GM12878 (cell line): ENCODE results near the gene ADAMTS13. TPM values are rescaled to one million over a fixed set of nuclear protein-coding genes. Genes with fewer than 3 reads are reported as not detected.

Source experiments
- ATAC-seq: fragments of 200-7000 bp; cut with Tn5 transposase; 3 replicates; pipeline ENCODE4 v1.9.1; 2020; ENCODE audit warnings: mild to moderate bottlenecking, moderate library complexity
- BruUV-seq: library from RNA; stranded (reverse); fragments of 400-500 nt; replicated peaks from 2 replicates; lab custom pipeline; 2021; lab: Mats Ljungman, UMichigan
- CTCF ChIA-PET: fragments of 300-600 bp; sonication (Branson Sonifier 250); formaldehyde crosslinking; extraction: SDS; loops from one replicate; lab custom pipeline; 2021; ENCODE audit warnings: inconsistent platforms; lab: Yijun Ruan, JAX
- POLR2A ChIA-PET: fragments of 350-600 bp; formaldehyde crosslinking; extraction: SDS; loops from one replicate; lab custom pipeline; 2021; ENCODE audit warnings: inconsistent platforms; lab: Charles Lee
- RAD21 ChIA-PET: fragments of 300-600 bp; sonication (Branson Sonifier 250); formaldehyde crosslinking; loops from one replicate; lab custom pipeline; 2023; ENCODE audit warnings: antibody characterized with exemption; ENCODE audit not compliant: unreplicated experiment; lab: Charles Lee
- SMC1A ChIA-PET: fragments of 300-600 bp; sonication (Branson Sonifier 250); formaldehyde crosslinking; loops from one replicate; lab custom pipeline; 2023; ENCODE audit not compliant: unreplicated experiment, uncharacterized antibody; lab: Charles Lee
- DNase-seq: peaks from one replicate; pipeline ENCODE4 v3.0.0-alpha.2; 2011; ENCODE audit warnings: low read depth, low spot score
- FAIRE-seq: peaks from 3 replicates; lab custom pipeline; 2011; peaks lifted over from hg19 to GRCh38; lab: Jason Lieb, UNC
- H2AFZ ChIP-seq: 2 replicates; pipeline ENCODE4 v1.6.0; 2011; ENCODE audit warnings: low read depth, low read length, control low read depth; ENCODE audit not compliant: control insufficient read depth
- H3K27ac ChIP-seq: 2 replicates; pipeline ENCODE4 v1.5.1; 2011; ENCODE audit warnings: control low read depth; ENCODE audit not compliant: control insufficient read depth, insufficient read depth
- H3K27me3 ChIP-seq, 2 experiments: replicated peaks in 1 of 2; 2 replicates each; pipeline versions ENCODE4 v1.6.0 to v1.6.1; 2011; ENCODE audit warnings: low read length in 1 of 2; ENCODE audit not compliant: control insufficient read depth in 2 of 2, insufficient read depth in 2 of 2
- H3K36me3 ChIP-seq, 2 experiments: 2 replicates each; pipeline ENCODE4 v1.5.1; 2011; ENCODE audit warnings: low read length in 1 of 2; ENCODE audit not compliant: control insufficient read depth in 2 of 2, insufficient read depth in 2 of 2
- H3K4me1 ChIP-seq: 2 replicates; pipeline ENCODE4 v1.6.1; 2011; ENCODE audit warnings: mild to moderate bottlenecking, low read length, moderate library complexity, mixed read lengths; ENCODE audit not compliant: control insufficient read depth, insufficient read depth
- H3K4me2 ChIP-seq: 2 replicates; pipeline ENCODE4 v1.6.0; 2011; ENCODE audit warnings: control low read depth; ENCODE audit not compliant: control insufficient read depth, insufficient read depth
- H3K4me3 ChIP-seq: fragments of 200-600 bp; sonication (generic); 2 replicates; pipeline ENCODE4 v1.5.1; 2016
- H3K79me2 ChIP-seq: 2 replicates; pipeline ENCODE4 v1.6.0; 2011; ENCODE audit warnings: low read length; ENCODE audit not compliant: control insufficient read depth, insufficient read depth
- H3K9ac ChIP-seq: 2 replicates; pipeline ENCODE4 v1.8.0; 2011; ENCODE audit warnings: low read length, control low read depth, mixed read lengths; ENCODE audit not compliant: control insufficient read depth, insufficient read depth
- H3K9me3 ChIP-seq: replicated peaks from 3 replicates; pipeline ENCODE4 v1.5.1; 2011; ENCODE audit warnings: mild to moderate bottlenecking, low read length; ENCODE audit not compliant: control insufficient read depth, insufficient read depth
- H4K20me1 ChIP-seq: 2 replicates; pipeline ENCODE4 v1.6.0; 2011; ENCODE audit not compliant: control insufficient read depth, insufficient read depth
- BCL3 ChIP-seq: IDR thresholded peaks from 2 replicates; pipeline ENCODE4 v1.6.1; 2011; ENCODE audit warnings: borderline replicate concordance, low read depth, mild to moderate bottlenecking, moderate library complexity, low read length; ENCODE audit not compliant: insufficient read depth, poor library complexity, severe bottlenecking
- BCLAF1 ChIP-seq: fragments of 450-650 bp; IDR thresholded peaks from 2 replicates; pipeline ENCODE4 v1.6.1; 2017; ENCODE audit warnings: antibody characterized with exemption, mild to moderate bottlenecking, moderate library complexity
- CBX5 ChIP-seq: sonication (generic); IDR thresholded peaks from 2 replicates; pipeline ENCODE4 v1.6.1; 2016; ENCODE audit warnings: low read depth, moderate library complexity, mild to moderate bottlenecking, inconsistent platforms
- EGR1 ChIP-seq, 2 experiments: IDR thresholded peaks; 1 replicate in 1 of 2; 2 replicates in 1 of 2; pipeline ENCODE4 v1.6.1; 2011 to 2012; ENCODE audit warnings: low read depth in 2 of 2, low read length in 2 of 2, borderline replicate concordance in 1 of 2, mild to moderate bottlenecking in 1 of 2, moderate library complexity in 1 of 2
- MEF2B ChIP-seq: fragments of 450-650 bp; IDR thresholded peaks from 2 replicates; pipeline ENCODE4 v1.6.1; 2018; ENCODE audit warnings: mild to moderate bottlenecking, moderate library complexity; ENCODE audit not compliant: partially characterized antibody, poor library complexity, severe bottlenecking
- NFYA ChIP-seq: IDR thresholded peaks from 2 replicates; pipeline ENCODE4 v1.6.1; 2011; ENCODE audit warnings: low read depth, mild to moderate bottlenecking, low read length, improper control_type of control experiment, borderline replicate concordance
- RAD51 ChIP-seq: fragments of 450-650 bp; IDR thresholded peaks from 2 replicates; pipeline ENCODE4 v1.6.1; 2016; ENCODE audit warnings: moderate library complexity, mild to moderate bottlenecking, inconsistent platforms
- RELA ChIP-seq: fragments of 450-650 bp; IDR thresholded peaks from 2 replicates; pipeline ENCODE4 v1.8.0; 2014; ENCODE audit warnings: borderline replicate concordance; ENCODE audit not compliant: partially characterized antibody
- SPI1 ChIP-seq: IDR thresholded peaks from 2 replicates; pipeline ENCODE4 v1.6.1; 2011; ENCODE audit warnings: low read depth, mild to moderate bottlenecking, low read length, moderate library complexity, borderline replicate concordance; ENCODE audit not compliant: insufficient read depth
- SUZ12 ChIP-seq: fragments of 200-600 bp; sonication (generic); IDR thresholded peaks from one replicate; pipeline ENCODE4 v1.6.1; 2018; ENCODE audit warnings: antibody characterized with exemption, mild to moderate bottlenecking; ENCODE audit not compliant: unreplicated experiment
- USF1 ChIP-seq: IDR thresholded peaks from 2 replicates; pipeline ENCODE4 v1.6.1; 2011; ENCODE audit warnings: borderline replicate concordance, low read depth, mild to moderate bottlenecking, moderate library complexity, mixed read lengths, low read length; ENCODE audit not compliant: insufficient read depth; ENCODE audit errors: extremely low read length
- ZBTB4 ChIP-seq: fragments of 450-650 bp; formaldehyde crosslinking; IDR thresholded peaks from 2 replicates; pipeline ENCODE4 v1.4.0; 2022; ENCODE audit warnings: mild to moderate bottlenecking, moderate library complexity
- WGBS: methylation state at CpG from one replicate; pipeline ENCODE4 v1.1.6; 2016; ENCODE audit warnings: low lambda C conversion rate; ENCODE audit not compliant: insufficient replicate concordance, insufficient coverage; ENCODE audit errors: missing lambda C conversion rate; 5-methylcytosine and 5-hydroxymethylcytosine counted together
- in situ Hi-C: fragments of 300-500 bp; cut with MboI; formaldehyde crosslinking; loops from 9 replicates; pipeline ENCODE4 v1.14.3; 2018; ENCODE audit warnings: mixed read lengths
- intact Hi-C: fragments of 100-400 bp; cut with micrococcal nuclease; formaldehyde crosslinking; loops from one replicate; pipeline ENCODE4 v1.14.2; 2022; ENCODE audit not compliant: unreplicated experiment
- polyA plus RNA-seq, 11 experiments: library from polyadenylated mRNA; depleted of rRNA in 4 of 11; unstranded in 6 of 11; stranded (reverse) in 5 of 11; fragments of >200 nt; fragmentation: Nextera tagmentation in 4 of 11; fragmentation: Illumina TruSeq in 1 of 11; extraction: Ambion mirVana in 4 of 11; extraction: Trizol in 1 of 11; gene quantifications; 1 replicate in 1 of 11; 2 replicates in 10 of 11; pipeline versions ENCODE4 v1.2.1 to v1.2.3, GENCODE V29; 2011 to 2016; ENCODE audit warnings: inconsistent platforms in 2 of 11, missing spikeins in 2 of 11, low read depth in 1 of 11
- total RNA-seq, 4 experiments: library from RNA; depleted of rRNA in 3 of 4; stranded (reverse); fragments of >200 nt in 3 of 4; fragmentation: Illumina TruSeq in 1 of 4; extraction: Trizol in 1 of 4; gene quantifications; 2 replicates each; pipeline versions ENCODE4 v1.2.1 to v1.2.3, GENCODE V29; 2013 to 2021

The ADAMTS13 gene
- total and polyA plus RNA-seq, 10 of the 15 experiments (the other 5 are each of a cell fraction or from before 2014, with no cell fraction given), result 0.08 to 2.4 (median 0.28) TPM

GRCh38 chr9:133493428-133493827 is 71.3 kb downstream of the ADAMTS13 start:
- ATAC-seq (no peak), FAIRE-seq (no peak), DNase-seq (no peak)
- in situ Hi-C loops, result no loop called here
- H3K27me3 ChIP-seq, result no peaks in the 10 kb centered on the region; a peak in 2 of 4 replicates
- intact Hi-C loops, result no loop called here
- H3K79me2 ChIP-seq, result no peaks in the 10 kb centered on the region
- POLR2A ChIA-PET, result interaction anchor here (0.5 to 0.6 kb wide), 2 partner anchors 34 to 78 kb away, joined by 3 read pairs; partner anchors contain the start of gene CACFD1
- no peak overlapping the region for H3K9ac ChIP-seq
- 31% methylated on average over 11 of the region's 11 CpGs for WGBS
- H3K27ac ChIP-seq, result no peak overlapping the region
- no TSS peak for BruUV-seq
- no peaks in the 10 kb centered on the region for H3K36me3 ChIP-seq
- H4K20me1 ChIP-seq, result no peaks in the 10 kb centered on the region
- RAD21 ChIA-PET, result no interaction called here
- no peak overlapping the region for H2AFZ ChIP-seq
- H3K9me3 ChIP-seq, result no peaks in the 10 kb centered on the region
- no peaks in the 10 kb centered on the region for H3K4me1 ChIP-seq
- no peak overlapping the region for H3K4me3 ChIP-seq
- no peak overlapping the region for H3K4me2 ChIP-seq
- CTCF ChIA-PET, result no interaction called here
- SMC1A ChIA-PET, result interaction anchor here (0.6 kb wide), 1 partner anchor 482 kb away, joined by 3 read pairs; no protein-coding TSS in a partner anchor
- TF ChIP-seq NFYA, result no peak
- TF ChIP-seq USF1, result no peak
- TF ChIP-seq SUZ12, result no peak
- no peak for TF ChIP-seq BCL3
- no peak for TF ChIP-seq CBX5
- TF ChIP-seq BCLAF1, result no peak
- no peak for TF ChIP-seq SPI1
- no peak for TF ChIP-seq MEF2B
- no peak for TF ChIP-seq RELA
- no peak for TF ChIP-seq EGR1 (IDR thresholded peaks at IDR 0.05; ENCODE audit: borderline replicate concordance in 1 of 2, low read depth in 2 of 2, low read length in 2 of 2)
- TF ChIP-seq RAD51, result no peak
- TF ChIP-seq ZBTB4, result no peak
